HepG2 (cell line): ENCODE data around the gene CTDSPL2.

Source experiments
- ARHGAP35 ChIP-seq: sonication (generic); formaldehyde crosslinking; IDR thresholded peaks from 2 replicates; pipeline ENCODE4 v1.9.0; 2022; ENCODE audit warnings: mild to moderate bottlenecking, inconsistent platforms, moderate library complexity, missing genetic modification reagents, borderline replicate concordance
- BRCA1 ChIP-seq: sonication (generic); formaldehyde crosslinking; IDR thresholded peaks from 2 replicates; pipeline ENCODE4 v1.4.0; 2020; ENCODE audit warnings: missing genetic modification reagents
- CTCF ChIP-seq: sonication (generic); formaldehyde crosslinking; IDR thresholded peaks from 2 replicates; pipeline ENCODE4 v1.5.0; 2020; ENCODE audit warnings: mild to moderate bottlenecking, missing genetic modification reagents, moderate library complexity
- ETV6 ChIP-seq: sonication (generic); formaldehyde crosslinking; conservative IDR thresholded peaks from 2 replicates; pipeline ENCODE4 v1.4.0; 2020; ENCODE audit warnings: missing genetic modification reagents
- EZH2 ChIP-seq: conservative IDR thresholded peaks from 2 replicates; pipeline ENCODE4 v1.6.1; 2012; ENCODE audit warnings: mild to moderate bottlenecking, low read depth, low read length, moderate library complexity
- FLYWCH1 ChIP-seq: sonication (generic); formaldehyde crosslinking; IDR thresholded peaks from 2 replicates; pipeline ENCODE4 v1.8.1; 2023; ENCODE audit warnings: mild to moderate bottlenecking, missing genetic modification reagents
- HNF4A ChIP-seq: sonication (generic); formaldehyde crosslinking; IDR thresholded peaks from 2 replicates; pipeline ENCODE4 v1.4.0; 2020; ENCODE audit warnings: missing genetic modification reagents
- SMAD9 ChIP-seq: sonication (generic); formaldehyde crosslinking; IDR thresholded peaks from 2 replicates; pipeline ENCODE4 v1.5.1; 2020; ENCODE audit warnings: mild to moderate bottlenecking, missing genetic modification reagents
- ZBTB7A ChIP-seq: sonication (generic); formaldehyde crosslinking; IDR thresholded peaks from 2 replicates; pipeline ENCODE4 v1.8.0; 2022; ENCODE audit warnings: mild to moderate bottlenecking, missing genetic modification reagents
- ZNF75D ChIP-seq: sonication (generic); formaldehyde crosslinking; IDR thresholded peaks from 2 replicates; pipeline ENCODE4 v1.8.1; 2023; ENCODE audit warnings: missing genetic modification reagents, mild to moderate bottlenecking, borderline replicate concordance
- ZNF772 ChIP-seq: sonication (generic); formaldehyde crosslinking; IDR thresholded peaks from 2 replicates; pipeline ENCODE4 v1.5.0; 2020; ENCODE audit warnings: mild to moderate bottlenecking, missing genetic modification reagents

- TF ChIP-seq ZNF772 (no peak), ZNF75D (no peak), BRCA1 (CRISPR knock-in tag) (no peak), ZBTB7A (CRISPR knock-in tag) (no peak), HNF4A (no peak), CTCF (CRISPR knock-in tag) (no peak), EZH2 (no peak), ETV6 (CRISPR knock-in tag) (no peak), ARHGAP35 (CRISPR knock-in tag) (no peak), FLYWCH1 (no peak), SMAD9 (CRISPR knock-in tag) (no peak)
Observed at GRCh38 chr15:44573386-44573785, 146.0 kb downstream of the CTDSPL2 start.
